Activated CD4-positive, alpha-beta T cell treated with anti-CD3 and anti-CD28 coated beads, Interleukin-2, Interleukin-4, amounts not matched to agents 100 ng/mL and 50 ng/mL, durations not matched to agents 16 hours and 8 hours (primary cell): ENCODE results near the gene RTF1.
"Not testable (repeated sequence)": the region's sequence is repeated elsewhere in the genome, so short reads cannot be mapped to it uniquely, and the experiment has no call there.

Experiments used
- DNase-seq: peaks from one replicate; pipeline ENCODE4 v3.0.0-alpha.2; 2020; ENCODE audit warnings: low spot score

RTF1 gene

GRCh38 chr15:41416742-41417417 lies at the start of gene RTF1:
Gene RTF1 (plus strand): TSS chr15:41417095. CDS start chr15:41417116, 21 bp downstream.
- DNase-seq, result peak; percentile 95

GRCh38 chr15:41367418-41367817 lies 49.5 kb upstream of the RTF1 start:
- DNase-seq, result no peak

GRCh38 chr15:41377978-41378377 lies 38.9 kb upstream of the RTF1 start:
- DNase-seq, result no peak

GRCh38 chr15:41383974-41384749 lies 32.7 kb upstream of the RTF1 start:
- not testable (repeated sequence) for DNase-seq

- DNase-seq, result no peak
Observed at GRCh38 chr15:41387646-41388045, 29.2 kb upstream of the RTF1 start.

GRCh38 chr15:41392659-41393058 lies 24.2 kb upstream of the RTF1 start:
- no peak for DNase-seq

- no peak for DNase-seq
Observed at GRCh38 chr15:41394924-41395323, 22.0 kb upstream of the RTF1 start.

- DNase-seq, result no peak
Observed at GRCh38 chr15:41396111-41396510, 20.8 kb upstream of the RTF1 start.

GRCh38 chr15:41401904-41402267 lies 15.0 kb upstream of the RTF1 start:
- no peak for DNase-seq

GRCh38 chr15:41407341-41407740 lies 9.6 kb upstream of the RTF1 start:
- DNase-seq, result no peak

- DNase-seq, result no peak
Observed at GRCh38 chr15:41408234-41408641, 8.7 kb upstream of the RTF1 start.

- DNase-seq, result no peak
Observed at GRCh38 chr15:41411031-41411430, 5.9 kb upstream of the RTF1 start.

- DNase-seq, result no peak
Observed at GRCh38 chr15:41411441-41411840, 5.5 kb upstream of the RTF1 start.

- no peak for DNase-seq
Observed at GRCh38 chr15:41416128-41416741, 660 bp upstream of the RTF1 start.

GRCh38 chr15:41417418-41418195 lies 712 bp downstream of the RTF1 start:
- DNase-seq, result no peak

GRCh38 chr15:41423979-41424659 lies 7.2 kb downstream of the RTF1 start:
- DNase-seq, result peak; percentile 63

- no peak for DNase-seq
Observed at GRCh38 chr15:41424809-41425208, 7.9 kb downstream of the RTF1 start.

GRCh38 chr15:41425907-41426306 lies 9.0 kb downstream of the RTF1 start:
- not testable (repeated sequence) for DNase-seq

GRCh38 chr15:41429003-41429890 lies 12.4 kb downstream of the RTF1 start:
- peak; percentile 52 for DNase-seq

GRCh38 chr15:41435037-41435786 lies 18.3 kb downstream of the RTF1 start:
- DNase-seq, result no peak
